Nephron progenitor cell (in vitro differentiated cells): ENCODE measurements around the gene KATNIP.

Experiments used
- DNase-seq: peaks from one replicate; pipeline ENCODE4 v3.0.0; 2021
- H3K27ac Mint-ChIP-seq: 2 replicates; pipeline ENCODE4 v1.8.0; 2021; ENCODE audit warnings: mild to moderate bottlenecking, moderate library complexity, mixed read lengths
- H3K27me3 Mint-ChIP-seq: 2 replicates; pipeline ENCODE4 v1.8.0; 2021; ENCODE audit warnings: mild to moderate bottlenecking, low read depth, mixed read lengths; ENCODE audit not compliant: poor library complexity
- H3K36me3 Mint-ChIP-seq: 2 replicates; pipeline ENCODE4 v1.8.0; 2021; ENCODE audit warnings: low read depth, mixed read lengths
- H3K4me1 Mint-ChIP-seq: 2 replicates; pipeline ENCODE4 v1.8.0; 2021; ENCODE audit warnings: mixed read lengths
- H3K4me3 Mint-ChIP-seq: 2 replicates; pipeline ENCODE4 v1.8.0; 2021; ENCODE audit warnings: mild to moderate bottlenecking, moderate library complexity, mixed read lengths
- H3K9me3 Mint-ChIP-seq: 2 replicates; pipeline ENCODE4 v1.8.0; 2021; ENCODE audit warnings: mild to moderate bottlenecking, moderate library complexity, mixed read lengths
- TF ChIP-seq, protein P1 (sequence below): fragments of 200-600 bp; sonication (generic); IDR thresholded peaks from 2 replicates; pipeline ENCODE4 v1.5.0; 2021; ENCODE audit warnings: antibody characterized with exemption

The KATNIP gene

GRCh38 chr16:27518226-27518625 is 31.7 kb upstream of the KATNIP start:
- TF ChIP-seq, protein P1, sequence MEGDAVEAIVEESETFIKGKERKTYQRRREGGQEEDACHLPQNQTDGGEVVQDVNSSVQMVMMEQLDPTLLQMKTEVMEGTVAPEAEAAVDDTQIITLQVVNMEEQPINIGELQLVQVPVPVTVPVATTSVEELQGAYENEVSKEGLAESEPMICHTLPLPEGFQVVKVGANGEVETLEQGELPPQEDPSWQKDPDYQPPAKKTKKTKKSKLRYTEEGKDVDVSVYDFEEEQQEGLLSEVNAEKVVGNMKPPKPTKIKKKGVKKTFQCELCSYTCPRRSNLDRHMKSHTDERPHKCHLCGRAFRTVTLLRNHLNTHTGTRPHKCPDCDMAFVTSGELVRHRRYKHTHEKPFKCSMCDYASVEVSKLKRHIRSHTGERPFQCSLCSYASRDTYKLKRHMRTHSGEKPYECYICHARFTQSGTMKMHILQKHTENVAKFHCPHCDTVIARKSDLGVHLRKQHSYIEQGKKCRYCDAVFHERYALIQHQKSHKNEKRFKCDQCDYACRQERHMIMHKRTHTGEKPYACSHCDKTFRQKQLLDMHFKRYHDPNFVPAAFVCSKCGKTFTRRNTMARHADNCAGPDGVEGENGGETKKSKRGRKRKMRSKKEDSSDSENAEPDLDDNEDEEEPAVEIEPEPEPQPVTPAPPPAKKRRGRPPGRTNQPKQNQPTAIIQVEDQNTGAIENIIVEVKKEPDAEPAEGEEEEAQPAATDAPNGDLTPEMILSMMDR = no peak
- H3K27me3 Mint-ChIP-seq = no peaks in the 10 kb centered on the region
- DNase-seq = no peak
- H3K4me3 Mint-ChIP-seq = no peak overlapping the region
- peaks cover 27% of the 10 kb centered on the region for H3K4me1 Mint-ChIP-seq
- H3K9me3 Mint-ChIP-seq = no peaks in the 10 kb centered on the region
- peak overlapping the region; percentile 23 for H3K27ac Mint-ChIP-seq
- peaks cover 81% of the 10 kb centered on the region for H3K36me3 Mint-ChIP-seq

DNA sequence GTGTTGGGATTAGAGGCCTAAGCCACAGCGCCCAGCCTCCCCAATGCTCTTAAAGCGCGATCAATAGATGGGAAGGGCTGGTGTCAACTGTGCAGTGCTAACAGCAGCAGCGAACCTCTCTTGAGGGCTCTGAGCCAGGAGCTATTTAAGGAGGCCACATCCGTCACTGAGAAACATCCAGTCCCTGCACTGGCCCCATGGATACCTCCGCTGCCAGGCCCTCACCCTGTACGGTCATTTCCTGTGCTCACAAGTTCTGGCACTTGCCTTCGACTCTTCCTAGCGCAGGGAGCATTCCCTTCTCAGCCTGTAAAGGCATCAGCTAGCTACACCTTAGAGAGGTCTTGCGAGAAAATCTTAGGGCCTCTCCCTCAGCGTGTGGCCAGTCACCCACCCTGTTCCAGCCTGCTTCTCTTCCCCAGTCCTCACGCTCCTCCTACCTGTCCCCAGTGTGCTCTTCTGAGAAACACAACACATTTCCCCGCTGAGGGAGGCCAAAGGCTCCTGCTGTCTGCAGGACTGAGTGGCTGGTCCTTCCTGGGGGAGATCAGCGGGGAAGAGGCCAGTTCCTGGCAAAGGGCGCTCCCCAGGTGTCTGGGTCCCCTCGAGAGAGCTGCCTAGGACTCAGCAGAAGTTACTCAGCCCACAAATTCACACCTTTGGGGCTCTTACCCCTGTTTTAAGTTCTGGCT is 28.8 kb upstream of the KATNIP start:
- peak overlapping the region; percentile 80 for H3K27ac Mint-ChIP-seq
- no peak overlapping the region for H3K4me3 Mint-ChIP-seq
- H3K27me3 Mint-ChIP-seq = no peaks in the 10 kb centered on the region
- no peaks in the 10 kb centered on the region for H3K9me3 Mint-ChIP-seq
- TF ChIP-seq, protein P1 = no peak
- DNase-seq = no peak
- H3K4me1 Mint-ChIP-seq = peaks cover 27% of the 10 kb centered on the region
- peaks cover 76% of the 10 kb centered on the region for H3K36me3 Mint-ChIP-seq

GRCh38 chr16:27522173-27522707 is 27.7 kb upstream of the KATNIP start:
- Mint-ChIP-seq H3K4me1 (peaks cover 20% of the 10 kb centered on the region), H3K4me3 (no peak overlapping the region), H3K27me3 (no peaks in the 10 kb centered on the region), H3K9me3 (no peaks in the 10 kb centered on the region), H3K27ac (peak overlapping the region; percentile 82), H3K36me3 (peaks cover 75% of the 10 kb centered on the region)
- no peak for DNase-seq
- TF ChIP-seq, protein P1 = no peak

DNA sequence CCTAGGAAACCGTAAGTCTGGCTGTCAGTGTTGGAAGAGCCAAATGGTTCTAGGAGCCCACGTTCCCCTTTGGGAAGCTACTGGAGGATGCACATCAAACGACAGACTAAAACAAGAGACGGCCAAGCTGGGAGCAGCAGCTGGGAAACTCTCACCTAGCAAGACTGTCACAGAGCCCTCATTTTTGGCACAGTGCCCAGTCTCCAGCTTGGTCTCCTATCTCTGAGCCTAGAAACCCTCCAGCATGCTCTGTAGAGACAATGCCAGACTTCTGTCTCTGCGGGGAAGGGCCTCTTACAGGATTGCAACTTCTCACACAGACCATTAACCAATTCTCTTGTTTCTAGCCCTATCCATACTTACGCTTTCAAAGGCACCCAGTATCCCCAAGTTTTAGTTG is 23.8 kb upstream of the KATNIP start:
- Mint-ChIP-seq H3K27me3 (peaks cover 3% of the 10 kb centered on the region), H3K4me1 (peaks cover 20% of the 10 kb centered on the region), H3K27ac (no peak overlapping the region), H3K36me3 (peaks cover 82% of the 10 kb centered on the region), H3K4me3 (no peak overlapping the region), H3K9me3 (no peaks in the 10 kb centered on the region)
- DNase-seq = no peak
- TF ChIP-seq, protein P1 = no peak

- H3K9me3 Mint-ChIP-seq = no peaks in the 10 kb centered on the region
- H3K27ac Mint-ChIP-seq = no peak overlapping the region
- DNase-seq = no peak
- peaks cover 17% of the 10 kb centered on the region for H3K4me1 Mint-ChIP-seq
- TF ChIP-seq, protein P1 = no peak
- peaks cover 3% of the 10 kb centered on the region for H3K27me3 Mint-ChIP-seq
- peaks cover 80% of the 10 kb centered on the region for H3K36me3 Mint-ChIP-seq
- H3K4me3 Mint-ChIP-seq = no peak overlapping the region
Measured at GRCh38 chr16:27528294-27528693, 21.6 kb upstream of the KATNIP start.

DNA sequence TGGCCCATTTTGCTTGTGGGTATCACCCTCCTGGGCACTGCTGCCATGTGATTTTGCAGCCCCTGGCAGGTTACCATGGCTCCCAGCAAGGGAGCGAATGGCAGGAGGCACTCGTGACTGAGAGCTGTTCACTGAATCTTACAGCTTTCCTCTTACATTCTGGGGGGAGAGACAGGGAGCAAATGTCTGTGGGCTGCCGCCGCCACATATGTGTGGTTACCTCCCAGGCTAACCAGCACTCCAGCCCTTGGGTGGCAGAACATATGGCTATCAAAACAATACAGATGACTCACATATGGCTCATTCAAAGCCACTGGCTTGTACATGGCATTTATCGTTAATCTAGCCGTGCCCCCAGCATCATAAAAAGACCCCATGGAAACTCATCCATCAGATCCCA is 20.0 kb upstream of the KATNIP start:
- H3K4me3 Mint-ChIP-seq = no peak overlapping the region
- peaks cover 3% of the 10 kb centered on the region for H3K27me3 Mint-ChIP-seq
- DNase-seq = no peak
- TF ChIP-seq, protein P1 = no peak
- peaks cover 86% of the 10 kb centered on the region for H3K36me3 Mint-ChIP-seq
- H3K27ac Mint-ChIP-seq = no peak overlapping the region
- H3K9me3 Mint-ChIP-seq = no peaks in the 10 kb centered on the region
- H3K4me1 Mint-ChIP-seq = peaks cover 17% of the 10 kb centered on the region
